ENCODE results near the gene RP2.

The RP2 gene

DNA sequence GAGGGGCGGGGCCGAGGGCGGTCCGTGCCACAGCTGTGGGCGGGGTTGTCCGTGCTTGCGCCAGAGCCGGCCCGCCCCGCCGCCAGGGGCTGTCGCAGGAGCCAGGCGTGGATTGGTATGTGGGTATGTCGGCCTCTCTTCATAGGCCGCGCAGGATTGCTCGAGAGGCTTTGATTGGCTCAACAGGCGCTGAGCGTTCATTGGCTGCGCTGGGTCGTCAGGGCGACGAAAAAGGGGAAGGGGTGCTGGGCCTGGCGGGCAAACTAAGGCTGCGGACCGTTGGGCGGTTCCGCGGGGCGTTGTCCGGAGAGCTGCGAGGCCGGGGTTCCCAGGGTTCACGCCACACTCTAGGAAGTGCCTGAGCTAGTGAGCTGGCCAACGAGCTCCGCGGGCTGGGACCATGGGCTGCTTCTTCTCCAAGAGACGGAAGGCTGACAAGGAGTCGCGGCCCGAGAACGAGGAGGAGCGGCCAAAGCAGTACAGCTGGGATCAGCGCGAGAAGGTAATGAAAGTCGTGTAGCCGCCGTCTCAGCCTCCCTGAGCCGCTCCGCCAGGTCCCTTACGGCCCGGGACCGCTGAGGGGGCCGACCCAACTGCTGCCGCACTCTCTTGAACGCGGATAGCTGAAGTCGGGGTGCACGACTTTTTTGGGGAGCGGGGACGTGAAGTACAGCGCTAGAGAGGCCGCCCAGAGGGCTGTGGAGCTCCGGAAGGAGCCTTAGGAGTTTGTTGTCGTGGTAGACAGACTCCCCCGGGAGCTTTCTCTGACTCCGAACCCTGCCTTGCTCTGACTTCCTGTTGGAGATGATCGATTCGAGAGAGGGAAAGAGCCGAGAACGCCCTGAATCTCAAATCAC lies at the start of gene RP2:
TSS of gene RP2 (plus strand) at position 343 of the 857 bp plus-strand sequence. CDS start at position 401, 58 bp downstream.
- DNase-seq (ENCODE audit: low read depth), result peak; percentile 75

DNA sequence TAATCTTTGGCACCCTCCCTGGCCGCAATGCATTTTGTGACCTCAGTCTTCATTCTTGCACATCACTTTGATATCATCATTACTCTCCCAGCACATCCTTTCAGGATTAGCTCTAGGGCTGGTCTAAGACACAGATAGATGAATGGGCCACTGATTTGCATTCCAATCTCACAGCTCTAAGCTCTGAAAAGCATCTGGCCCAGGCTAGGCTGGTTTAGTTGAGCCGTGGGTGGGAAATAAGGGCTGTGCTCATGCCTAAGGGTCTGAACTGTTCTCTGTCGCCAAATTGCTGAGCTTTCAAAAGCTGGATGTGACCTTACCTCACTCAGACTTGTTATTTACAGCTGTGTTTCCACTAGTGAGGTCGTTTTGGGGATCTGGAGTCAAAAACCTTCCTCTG lies 47.9 kb upstream of the RP2 start:
- DNase-seq (ENCODE audit: low read depth), result no peak

GRCh38 chrX:46791927-46792809 lies 44.7 kb upstream of the RP2 start:
- DNase-seq (ENCODE audit: low read depth), result no peak

- no peak for DNase-seq (ENCODE audit: low read depth)
Measured at GRCh38 chrX:46792810-46793188, 44.0 kb upstream of the RP2 start.

DNA sequence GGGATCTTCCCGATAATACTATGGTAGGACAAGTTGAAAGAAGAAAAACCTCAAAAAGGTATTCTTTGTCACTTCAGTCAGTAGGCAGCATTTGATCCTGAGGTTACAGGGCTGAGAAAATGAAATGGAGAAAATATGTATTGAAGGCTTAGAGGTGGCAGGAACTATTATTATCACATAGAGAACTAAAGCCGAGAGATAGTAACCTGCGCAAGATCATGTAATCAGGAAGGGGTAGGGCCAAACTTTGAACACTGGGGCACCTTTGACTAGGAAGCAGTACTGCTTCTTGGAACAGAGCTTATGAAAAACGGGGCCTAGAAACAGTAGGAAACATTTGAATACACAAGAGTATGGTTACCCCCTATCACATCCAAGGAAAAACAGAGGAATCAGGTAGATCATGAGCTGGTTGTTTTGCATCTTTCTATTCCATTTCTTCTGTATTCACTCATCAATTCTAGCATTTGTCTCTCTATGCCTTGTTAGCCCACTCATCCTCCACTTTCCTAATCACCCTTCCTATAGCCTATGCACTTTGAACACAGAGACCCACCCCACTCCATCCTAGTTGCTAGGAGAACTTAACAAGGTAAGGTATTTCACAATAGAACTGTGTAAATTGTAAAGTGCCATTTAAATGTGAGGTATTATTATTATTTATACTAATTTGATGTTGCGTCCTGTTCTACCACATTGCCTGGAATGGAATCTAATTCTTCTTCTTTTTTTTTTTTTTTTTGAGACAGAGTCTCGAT lies 43.3 kb upstream of the RP2 start:
- DNase-seq (ENCODE audit: low read depth), result no peak

DNA sequence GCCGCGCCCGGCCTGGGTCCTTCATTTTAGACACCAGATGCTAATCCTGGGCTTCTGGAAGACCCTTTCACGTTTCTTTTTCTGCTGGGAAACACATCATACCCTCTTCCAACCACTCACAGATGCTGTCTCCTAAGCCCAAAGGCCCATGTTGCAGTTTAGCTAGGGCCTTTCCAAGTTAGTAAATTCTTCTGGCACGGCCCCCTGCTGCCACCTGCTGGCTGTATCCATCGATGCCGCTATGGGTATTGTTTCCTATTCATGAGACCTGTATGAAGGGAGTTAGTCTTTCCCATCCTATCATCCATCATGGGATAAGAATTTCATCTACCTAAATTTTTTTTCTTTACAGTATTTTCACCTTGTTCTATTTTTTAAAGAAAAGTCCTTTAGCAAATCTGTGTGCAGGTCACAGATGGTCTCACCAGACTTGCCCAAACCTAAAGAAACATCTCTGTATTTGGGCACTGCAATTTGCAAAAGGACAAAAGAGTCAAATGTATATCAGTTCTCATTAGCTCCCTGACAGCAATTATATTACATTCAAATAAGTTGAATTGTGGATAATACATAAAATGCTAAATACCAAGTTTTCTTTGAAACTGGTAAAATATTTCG lies 40.2 kb upstream of the RP2 start:
- DNase-seq (ENCODE audit: low read depth), result peak; percentile 27

DNA sequence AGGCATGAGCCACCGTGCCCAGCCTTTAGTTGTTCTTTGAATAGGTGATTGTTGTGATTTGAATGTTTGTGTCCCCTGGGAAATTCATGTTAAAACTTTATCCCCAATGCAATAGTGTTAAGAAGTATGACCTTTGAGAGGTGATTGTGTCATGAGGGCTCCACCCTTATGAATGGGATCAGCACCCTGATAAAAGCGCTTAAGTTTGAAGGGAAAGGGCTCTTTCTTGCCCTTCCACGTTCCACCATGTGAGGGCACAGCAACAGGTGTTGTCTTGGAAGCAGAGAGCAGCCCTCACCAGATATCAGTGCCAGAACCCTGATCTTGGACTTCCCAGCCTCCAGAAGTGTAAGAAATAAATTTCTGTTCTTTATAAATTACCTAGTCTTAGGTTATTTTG lies 33.7 kb upstream of the RP2 start:
- DNase-seq (ENCODE audit: low read depth), result no peak

- DNase-seq (ENCODE audit: low read depth), result no peak
Measured at GRCh38 chrX:46805270-46805669, 31.6 kb upstream of the RP2 start.

DNA sequence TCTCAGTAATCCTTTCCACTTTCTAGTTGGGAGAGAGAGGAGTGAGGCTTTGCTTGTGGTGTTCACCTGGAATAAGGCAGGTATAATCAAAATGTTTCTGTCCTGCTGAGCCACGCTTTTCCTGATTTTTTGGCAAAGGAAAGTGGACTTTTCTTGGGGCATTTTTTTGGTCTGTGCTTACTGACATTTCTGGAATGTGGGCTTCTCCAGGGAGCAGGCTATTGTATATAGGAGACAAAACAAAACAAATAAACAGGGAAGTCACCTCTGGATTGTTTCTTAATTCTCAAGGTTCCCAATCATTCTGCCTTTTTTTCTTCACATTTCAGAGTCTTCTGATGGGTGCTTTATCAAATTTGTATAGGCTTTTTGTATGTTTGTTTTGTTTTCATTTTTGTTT lies 25.7 kb upstream of the RP2 start:
- no peak for DNase-seq (ENCODE audit: low read depth)

DNA sequence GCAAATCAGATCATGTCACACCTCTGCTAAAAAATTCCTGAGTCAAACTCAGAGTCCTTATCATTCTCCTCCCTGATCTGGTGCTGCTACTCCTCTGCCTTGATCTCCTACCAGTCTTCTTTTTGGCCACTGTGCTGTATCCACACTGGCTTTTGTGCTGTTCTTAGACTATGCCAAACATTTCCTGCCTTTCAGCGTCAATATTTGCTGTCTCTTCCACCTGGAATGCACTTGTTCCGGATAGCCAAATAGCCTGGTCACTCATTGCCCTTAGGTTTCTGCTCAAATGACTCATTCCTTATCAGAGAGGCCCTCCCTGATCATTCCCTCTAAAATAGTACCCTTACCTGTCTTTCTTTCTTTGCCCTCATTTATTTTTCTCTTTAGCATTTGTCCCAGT lies 24.4 kb upstream of the RP2 start:
- no peak for DNase-seq (ENCODE audit: low read depth)

DNA sequence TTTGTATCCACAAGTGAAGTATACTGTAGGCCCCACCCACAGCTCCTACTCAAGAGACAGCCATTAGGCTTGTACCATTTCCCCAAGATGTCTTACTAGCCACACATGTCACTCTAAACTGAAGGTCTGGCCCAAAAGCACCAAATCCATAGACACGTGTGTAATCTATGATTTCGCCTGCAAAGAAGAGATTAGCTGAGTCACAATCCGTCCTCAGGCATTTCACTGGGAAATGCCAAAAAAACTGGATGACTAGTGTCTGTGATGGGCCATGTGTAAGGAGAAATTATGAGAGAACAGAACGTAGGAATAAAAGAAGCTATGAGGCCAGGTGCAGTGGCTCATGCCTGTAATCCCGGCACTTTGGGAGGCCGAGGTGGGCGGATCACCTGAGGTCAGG lies 21.9 kb upstream of the RP2 start:
- DNase-seq (ENCODE audit: low read depth), result no peak

GRCh38 chrX:46819136-46819535 lies 17.7 kb upstream of the RP2 start:
- no peak for DNase-seq (ENCODE audit: low read depth)

DNA sequence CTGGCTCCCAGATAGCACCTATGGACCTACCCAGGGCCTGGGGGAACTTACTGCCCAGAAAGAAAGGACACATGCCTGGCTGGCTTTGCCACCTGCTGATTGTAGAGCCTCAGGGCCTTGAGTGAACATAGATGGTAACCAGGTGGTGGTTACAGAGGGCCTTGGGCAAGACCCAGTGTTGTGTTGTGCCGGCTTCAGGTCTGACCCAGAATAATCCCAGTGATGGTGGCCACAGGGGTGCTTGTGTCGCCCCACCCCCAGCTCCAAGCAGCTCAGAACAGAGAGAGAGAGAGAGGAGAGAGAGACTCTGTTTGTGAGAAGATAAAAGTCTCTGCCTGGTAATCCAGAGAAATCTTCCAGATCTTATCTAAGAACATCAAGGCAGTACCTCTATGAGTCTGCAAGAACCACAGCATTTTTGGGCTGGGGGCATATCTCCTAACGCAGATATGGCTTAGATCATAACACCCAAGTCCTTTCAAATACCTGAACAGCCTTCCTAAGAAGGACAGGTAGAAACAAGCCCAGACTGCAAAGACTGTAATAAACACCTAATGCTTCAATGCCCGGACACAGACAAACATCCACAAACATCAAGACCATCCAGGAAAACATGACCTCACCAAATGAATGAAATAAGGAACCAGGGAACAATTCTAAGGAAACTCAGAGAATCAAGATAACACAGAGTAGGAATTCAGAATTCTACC lies 16.3 kb upstream of the RP2 start:
- no peak for DNase-seq (ENCODE audit: low read depth)

DNA sequence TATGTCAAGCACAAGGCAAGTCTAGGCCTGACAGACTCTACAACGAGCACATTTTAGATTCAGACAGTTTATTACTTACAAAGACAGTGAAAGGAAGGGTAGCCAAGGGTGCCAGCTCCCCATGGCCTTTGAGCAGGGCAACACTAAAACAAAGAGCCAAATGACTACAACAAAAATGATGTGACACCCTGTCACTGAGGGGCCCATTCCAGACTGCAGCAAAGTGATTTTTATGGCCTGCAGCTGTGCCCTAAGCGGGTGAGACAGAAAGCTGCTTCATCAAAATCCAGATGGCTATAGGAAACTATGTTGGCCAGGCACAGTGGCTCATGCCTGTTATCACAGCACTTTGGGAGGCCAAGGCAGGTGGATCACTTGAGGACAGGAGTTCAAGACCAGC lies 13.4 kb upstream of the RP2 start:
- DNase-seq (ENCODE audit: low read depth), result no peak

GRCh38 chrX:46831765-46832327 lies 5.0 kb upstream of the RP2 start:
- no peak for DNase-seq (ENCODE audit: low read depth)

DNA sequence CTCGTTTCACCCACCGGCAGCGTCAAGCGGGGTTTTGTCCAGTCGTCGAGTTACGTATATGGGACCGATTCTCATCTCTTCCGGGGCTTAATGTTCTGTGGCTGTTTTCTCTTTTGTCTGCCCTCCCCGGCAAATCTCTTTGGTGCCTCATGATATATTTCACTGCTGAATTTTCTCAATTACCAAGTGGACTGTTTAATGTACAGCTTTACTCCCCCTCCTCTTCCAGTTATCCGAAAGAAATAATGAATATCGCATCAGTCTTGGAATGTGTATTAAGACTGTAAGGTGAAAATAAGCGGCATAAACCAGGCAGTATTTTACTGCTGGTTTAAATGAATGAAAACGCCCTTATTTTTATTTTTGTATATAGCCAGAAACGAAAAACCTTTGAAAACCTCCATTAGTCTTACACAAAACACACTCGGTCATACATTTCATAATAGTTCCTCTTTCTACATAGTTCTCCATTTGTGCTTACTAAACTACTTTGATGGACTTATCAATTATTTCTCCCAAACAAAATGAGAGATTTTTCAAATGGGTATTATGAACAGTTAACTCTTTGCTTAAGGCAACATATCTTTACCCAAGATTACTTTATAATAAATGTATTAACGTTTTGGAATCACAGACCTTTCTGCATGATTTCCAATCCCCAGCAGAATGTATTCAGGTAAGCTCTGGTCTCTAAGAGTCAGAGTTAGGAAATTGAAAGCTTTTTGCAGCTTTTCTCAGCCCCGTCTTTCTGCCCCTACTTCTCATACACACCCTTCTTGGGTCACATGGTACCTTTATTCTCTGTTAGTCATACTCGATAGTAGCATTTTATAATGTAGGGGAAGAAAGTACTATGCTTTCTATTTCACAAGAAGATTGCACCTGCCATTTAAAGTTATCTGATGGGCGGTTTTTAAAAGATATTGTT lies 979 bp downstream of the RP2 start:
- peak; percentile 13 for DNase-seq (ENCODE audit: low read depth)

- no peak for DNase-seq (ENCODE audit: low read depth)
Measured at GRCh38 chrX:46838486-46838870, 1.6 kb downstream of the RP2 start.

DNA sequence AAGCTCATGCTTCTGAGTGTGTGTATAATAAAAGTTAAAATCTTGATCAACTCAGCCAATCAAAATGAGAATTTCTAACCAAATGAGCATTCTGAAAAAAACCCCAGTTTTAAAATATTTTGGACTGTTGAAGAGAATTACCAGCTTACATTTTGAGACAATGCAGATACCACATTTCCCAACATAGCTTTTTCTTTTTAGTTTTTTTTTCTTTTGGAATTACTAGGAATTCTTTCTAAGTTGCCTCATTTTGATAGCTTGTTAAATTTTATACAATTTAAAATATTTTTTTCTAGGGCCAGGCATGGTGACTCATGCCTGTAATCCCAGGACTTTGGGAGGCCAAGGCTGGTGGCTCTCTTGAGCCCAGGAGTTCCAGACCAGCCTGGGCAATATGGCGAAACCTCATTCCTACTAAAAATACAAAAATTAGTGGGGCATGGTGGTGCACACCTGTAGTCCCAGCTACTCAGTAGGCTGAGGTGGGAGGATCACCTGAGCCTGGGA lies 2.2 kb downstream of the RP2 start:
- no peak for DNase-seq (ENCODE audit: low read depth)

DNA sequence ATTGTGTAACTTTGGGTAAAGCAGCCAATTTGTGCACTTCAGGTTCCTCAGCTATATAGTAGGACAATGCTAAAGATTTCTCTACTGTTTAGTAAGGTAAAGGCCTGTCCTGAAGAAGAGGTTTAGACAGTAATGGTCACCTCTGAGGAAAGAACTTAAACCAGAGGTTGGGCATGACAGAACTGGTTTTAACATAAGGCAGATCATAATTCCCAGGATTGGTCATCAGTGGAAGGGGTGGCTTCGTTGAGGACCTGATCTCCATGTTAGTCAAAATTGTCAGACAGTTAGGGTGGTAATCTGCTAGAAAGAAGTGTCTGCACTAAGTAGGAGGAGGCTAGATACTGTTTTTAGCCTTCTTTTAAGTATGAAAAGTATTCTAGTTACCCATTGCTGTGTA lies 4.1 kb downstream of the RP2 start:
- no peak for DNase-seq (ENCODE audit: low read depth)

- no peak for DNase-seq (ENCODE audit: low read depth)
Measured at GRCh38 chrX:46841346-46841745, 4.5 kb downstream of the RP2 start.

All from T-helper 22 cell (primary cell).